Airway epithelial cell (primary cell): Measurements from ENCODE around the gene WFDC10B. TPM values are rescaled to one million over a fixed set of nuclear protein-coding genes. Genes with fewer than 3 reads are reported as not detected.

ENCODE experiments used
- total RNA-seq: library from RNA; depleted of rRNA; stranded (reverse); fragments of >200 nt; gene quantifications from 2 replicates; pipeline ENCODE4 v1.2.3, GENCODE V29; 2015

Gene WFDC10B
- total RNA-seq, result not detected in 2 replicates

DNA sequence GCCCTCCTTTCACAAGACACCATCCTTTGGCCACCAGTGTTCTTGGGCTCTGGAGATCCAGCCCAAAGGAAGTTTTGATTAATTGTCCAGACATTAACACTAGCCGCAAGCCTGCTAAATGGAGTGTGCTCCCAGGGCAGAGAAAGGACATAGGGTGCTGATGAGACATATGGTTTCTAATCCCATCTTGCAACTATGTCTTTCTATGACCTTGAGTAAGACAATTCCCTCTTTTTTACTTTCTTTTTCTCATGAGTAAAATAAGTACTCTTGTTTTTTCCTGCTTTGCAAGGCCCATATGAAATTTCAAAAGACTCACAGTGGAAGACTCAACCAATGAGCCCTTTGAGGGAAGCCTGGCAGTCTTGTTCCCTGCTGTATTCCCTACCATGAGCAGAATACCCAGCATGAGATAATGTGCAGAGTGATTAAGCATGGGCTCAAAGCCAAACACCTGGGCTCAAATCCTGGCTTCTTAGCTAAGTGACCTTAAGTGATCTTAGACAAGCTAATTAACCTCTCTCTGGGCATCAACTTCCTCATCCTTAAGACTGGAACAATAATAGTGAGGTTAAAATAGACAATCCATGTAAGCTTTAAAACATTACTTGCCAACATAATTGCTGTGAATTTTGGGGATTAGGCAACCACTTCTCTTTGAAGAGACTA is at the start of gene WFDC10B:
TSS of gene WFDC10B (minus strand) at position 51 of the 669 bp plus-strand sequence. CDS start 19,027 bp downstream, outside the sequence.

DNA sequence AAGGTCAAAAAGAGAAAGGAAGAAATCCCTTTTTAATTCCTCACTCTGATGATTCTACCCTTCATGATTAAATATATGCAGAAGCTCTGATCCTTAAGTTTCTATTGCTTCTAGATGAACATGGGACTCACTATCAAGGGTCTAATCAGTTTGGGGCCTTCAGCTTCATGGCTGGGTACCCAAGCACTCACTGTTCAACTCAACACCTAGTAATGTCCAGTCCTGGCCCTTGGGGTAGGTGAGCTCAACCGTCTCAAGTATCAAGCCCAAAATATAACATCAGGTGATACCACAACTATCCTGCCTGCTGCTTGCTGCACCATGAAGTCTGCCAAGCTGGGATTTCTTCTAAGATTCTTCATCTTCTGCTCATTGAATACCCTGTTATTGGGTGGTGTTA is 17.2 kb upstream of the WFDC10B start, which contains the start of gene SPINT4:
TSS of gene SPINT4 (plus strand) at position 301 of the 400 bp plus-strand sequence. CDS start at position 322, 21 bp downstream.

GRCh38 chr20:45701873-45702272 is 2.9 kb downstream of the WFDC10B start, which contains the start of gene WFDC13:
Gene WFDC13, plus strand, starts transcription at chr20:45702038. Its CDS starts 86 bp downstream, at chr20:45702124.

DNA sequence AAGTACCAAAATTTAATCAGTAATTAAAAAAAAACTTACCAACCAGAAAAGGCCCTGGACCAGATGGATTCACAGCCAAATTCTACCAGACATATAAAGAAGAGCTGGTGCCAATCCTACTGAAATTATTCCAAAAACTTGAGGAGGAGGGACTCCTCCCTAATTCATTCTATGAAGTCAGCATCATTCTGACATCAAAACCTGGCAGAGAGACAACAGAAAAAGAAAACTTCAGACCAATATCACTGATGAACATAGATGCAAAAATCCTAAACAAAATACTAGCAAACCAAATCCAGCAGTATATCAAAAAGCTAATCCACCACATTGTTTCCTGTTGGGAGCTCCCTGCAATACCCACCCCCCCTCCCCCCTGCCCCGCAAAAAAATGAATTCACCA is 34.7 kb downstream of the WFDC10B start, which contains the start of gene WFDC11:
TSS of gene WFDC11 (minus strand) at position 101 of the 400 bp plus-strand sequence. CDS start 19,639 bp downstream, outside the sequence.

Other genes with a start within 250 kb of the WFDC10B start
- gene WFDC2, start 235.3 kb downstream of the WFDC10B start, total RNA-seq, result 1.3 and 4.9 TPM in 2 replicates
- not detected in 2 replicates for gene SPINT3, start 189.4 kb downstream of the WFDC10B start, total RNA-seq
- gene WFDC6, start 165.5 kb downstream of the WFDC10B start, total RNA-seq, result not detected in 2 replicates
- not detected in 2 replicates for gene EPPIN, start 157.6 kb downstream of the WFDC10B start, total RNA-seq
- not detected in 2 replicates for gene WFDC8, start 125.7 kb downstream of the WFDC10B start, total RNA-seq
- gene WFDC10A, start 75.3 kb downstream of the WFDC10B start, total RNA-seq, result not detected in 2 replicates
- gene WFDC9, start 73.7 kb downstream of the WFDC10B start, total RNA-seq, result not detected in 2 replicates
- gene WFDC11, start 34.8 kb downstream of the WFDC10B start, total RNA-seq, result not detected in 2 replicates
- gene WFDC13, start 3.0 kb downstream of the WFDC10B start, total RNA-seq, result not detected in 2 replicates
- not detected in 2 replicates for gene SPINT4, start 17.3 kb upstream of the WFDC10B start, total RNA-seq
- 0.56 and 1.1 TPM in 2 replicates for gene WFDC3, start 86.9 kb upstream of the WFDC10B start, total RNA-seq
- 10.8 and 24.2 TPM in 2 replicates for gene DNTTIP1, start 86.9 kb upstream of the WFDC10B start, total RNA-seq
- gene UBE2C, start 107.6 kb upstream of the WFDC10B start, total RNA-seq, result 95.7 and 112 TPM in 2 replicates
- gene TNNC2, start 122.3 kb upstream of the WFDC10B start, total RNA-seq, result 0.21 TPM in 1 of 2 replicates, not detected in the other
- 23.2 and 37.3 TPM in 2 replicates for gene SNX21, start 128.8 kb upstream of the WFDC10B start, total RNA-seq
- 46.7 and 50.1 TPM in 2 replicates for gene ACOT8, start 152.4 kb upstream of the WFDC10B start, total RNA-seq
- gene ZSWIM3, start 152.6 kb upstream of the WFDC10B start, total RNA-seq, result 0.74 and 2.4 TPM in 2 replicates
- 6.8 and 9.0 TPM in 2 replicates for gene ZSWIM1, start 176.2 kb upstream of the WFDC10B start, total RNA-seq
- 0.33 TPM in 1 of 2 replicates, not detected in the other for gene SPATA25, start 182.6 kb upstream of the WFDC10B start, total RNA-seq
- 2.0 and 2.3 TPM in 2 replicates for gene NEURL2, start 186.2 kb upstream of the WFDC10B start, total RNA-seq
- gene CTSA, start 186.3 kb upstream of the WFDC10B start, total RNA-seq, result 24.1 and 39.4 TPM in 2 replicates
- gene PLTP, start 207.1 kb upstream of the WFDC10B start, total RNA-seq, result 68.9 and 99.4 TPM in 2 replicates
- gene PCIF1, start 229.7 kb upstream of the WFDC10B start, total RNA-seq, result 11.2 and 19.6 TPM in 2 replicates